IMR-90 (cell line): ENCODE measurements around the gene SLC6A7. TPM values are rescaled to one million over a fixed set of nuclear protein-coding genes. Genes with fewer than 3 reads are reported as not detected.

Experiments
- ATAC-seq: fragments of 200-7000 bp; cut with Tn5 transposase; 2 replicates; pipeline ENCODE4 v1.9.1; 2020; ENCODE audit warnings: low read depth, mild to moderate bottlenecking, moderate library complexity
- BruUV-seq: library from RNA; stranded (reverse); fragments of 400-500 nt; replicated peaks from 2 replicates; lab custom pipeline; 2021; lab: Mats Ljungman, UMichigan
- CTCF ChIA-PET: fragments of 300-600 bp; formaldehyde crosslinking; extraction: SDS; loops from one replicate; lab custom pipeline; 2021; ENCODE audit warnings: antibody characterized with exemption; lab: Yijun Ruan, JAX
- POLR2A ChIA-PET: fragments of 300-600 bp; sonication (Branson Sonifier 250); formaldehyde crosslinking; loops from one replicate; lab custom pipeline; 2022; ENCODE audit warnings: antibody characterized with exemption; ENCODE audit not compliant: unreplicated experiment; lab: Charles Lee
- DNase-seq: peaks from one replicate; pipeline ENCODE4 v3.0.0; 2013
- H2AFZ ChIP-seq: replicated peaks from 2 replicates; pipeline ENCODE3; 2013; ENCODE audit warnings: low read length, mild to moderate bottlenecking; ENCODE audit not compliant: poor library complexity
- H2AK5ac ChIP-seq: 2 replicates; pipeline ENCODE4 v1.6.1; 2013; ENCODE audit warnings: low read depth, low read length, inconsistent platforms
- H2AK9ac ChIP-seq: replicated peaks from 2 replicates; pipeline ENCODE3; 2013; ENCODE audit warnings: mild to moderate bottlenecking, low read depth, low read length, moderate library complexity; ENCODE audit not compliant: poor library complexity
- H2BK120ac ChIP-seq: 2 replicates; pipeline ENCODE4 v1.6.1; 2013; ENCODE audit warnings: low read depth, low read length, inconsistent platforms
- H2BK15ac ChIP-seq: 3 replicates; pipeline ENCODE4 v1.6.1; 2013; ENCODE audit warnings: low read depth, low read length, inconsistent platforms
- H2BK20ac ChIP-seq: 2 replicates; pipeline ENCODE4 v1.6.1; 2013; ENCODE audit warnings: low read depth, mild to moderate bottlenecking, inconsistent platforms, low read length, moderate library complexity
- H2BK5ac ChIP-seq: 2 replicates; pipeline ENCODE4 v1.6.1; 2013; ENCODE audit warnings: mild to moderate bottlenecking, low read depth, low read length, inconsistent platforms; ENCODE audit not compliant: poor library complexity, severe bottlenecking
- H3K14ac ChIP-seq: replicated peaks from 2 replicates; pipeline ENCODE4 v1.6.1; 2013; ENCODE audit warnings: low read depth, low read length, inconsistent platforms
- H3K18ac ChIP-seq: 2 replicates; pipeline ENCODE4 v1.6.1; 2013; ENCODE audit warnings: low read depth, low read length, control low read depth
- H3K23ac ChIP-seq: 2 replicates; pipeline ENCODE4 v1.6.1; 2013; ENCODE audit warnings: low read depth, low read length, inconsistent platforms
- H3K27ac ChIP-seq: 2 replicates; pipeline ENCODE4 v1.5.1; 2013; ENCODE audit warnings: mild to moderate bottlenecking, control low read depth, low read length; ENCODE audit not compliant: insufficient read depth
- H3K27me3 ChIP-seq: 2 replicates; pipeline ENCODE4 v1.6.1; 2013; ENCODE audit warnings: low read length; ENCODE audit not compliant: control insufficient read depth, insufficient read depth
- H3K36me3 ChIP-seq: 2 replicates; pipeline ENCODE4 v1.6.1; 2013; ENCODE audit warnings: low read length, mixed read lengths; ENCODE audit not compliant: control insufficient read depth, insufficient read depth
- H3K4ac ChIP-seq: 2 replicates; pipeline ENCODE4 v1.6.1; 2013; ENCODE audit warnings: low read depth, low read length, inconsistent platforms
- H3K4me1 ChIP-seq: 2 replicates; pipeline ENCODE4 v1.6.1; 2013; ENCODE audit warnings: low read length, mixed read lengths; ENCODE audit not compliant: control insufficient read depth, insufficient read depth
- H3K4me2 ChIP-seq: 2 replicates; pipeline ENCODE4 v1.6.1; 2013; ENCODE audit warnings: low read depth, mild to moderate bottlenecking, control low read depth, low read length, moderate library complexity
- H3K4me3 ChIP-seq: 2 replicates; pipeline ENCODE4 v1.5.1; 2013; ENCODE audit warnings: low read depth, mild to moderate bottlenecking, control low read depth, low read length, moderate library complexity; ENCODE audit not compliant: insufficient read depth
- H3K56ac ChIP-seq: 2 replicates; pipeline ENCODE4 v1.6.1; 2013; ENCODE audit warnings: low read length, inconsistent platforms; ENCODE audit not compliant: insufficient read depth; ENCODE audit errors: extremely low read depth
- H3K79me1 ChIP-seq, 2 experiments: 2 replicates each; pipeline ENCODE4 v1.6.1; 2013; ENCODE audit warnings: low read length in 2 of 2, inconsistent platforms in 1 of 2, low read depth in 1 of 2
- H3K9ac ChIP-seq: 2 replicates; pipeline ENCODE4 v1.6.1; 2013; ENCODE audit warnings: low read depth, low read length, control low read depth
- H3K9me1 ChIP-seq: 2 replicates; pipeline ENCODE4 v1.6.1; 2013; ENCODE audit warnings: low read length, inconsistent platforms; ENCODE audit not compliant: insufficient read depth
- H3K9me3 ChIP-seq: 2 replicates; pipeline ENCODE4 v1.6.1; 2013; ENCODE audit warnings: low read length; ENCODE audit not compliant: control insufficient read depth, insufficient read depth
- H4K20me1 ChIP-seq: 2 replicates; pipeline ENCODE4 v1.6.1; 2013; ENCODE audit warnings: low read length, inconsistent platforms; ENCODE audit not compliant: insufficient read depth
- H4K5ac ChIP-seq: 2 replicates; pipeline ENCODE4 v1.6.1; 2013; ENCODE audit warnings: mild to moderate bottlenecking, low read depth, low read length, control low read depth
- H4K8ac ChIP-seq, 2 experiments: 2 replicates each; pipeline ENCODE4 v1.6.1; 2013; ENCODE audit warnings: low read depth in 2 of 2, low read length in 2 of 2, control low read depth in 1 of 2, inconsistent platforms in 1 of 2
- H4K91ac ChIP-seq: 2 replicates; pipeline ENCODE4 v1.6.1; 2013; ENCODE audit warnings: low read depth, low read length, inconsistent platforms; ENCODE audit not compliant: insufficient read depth
- BHLHE40 ChIP-seq: fragments of 150-350 bp; IDR thresholded peaks from 2 replicates; pipeline ENCODE4 v1.6.1; 2016; ENCODE audit warnings: mild to moderate bottlenecking, low read depth, low read length
- CEBPB ChIP-seq: IDR thresholded peaks from 2 replicates; pipeline ENCODE4 v1.6.1; 2012; ENCODE audit warnings: low read depth, low read length, improper control_type of control experiment
- CHD1 ChIP-seq: IDR thresholded peaks from 2 replicates; pipeline ENCODE4 v1.6.1; 2012; ENCODE audit warnings: low read depth, low read length, improper control_type of control experiment
- CTCF ChIP-seq: conservative IDR thresholded peaks from 2 replicates; pipeline ENCODE4 v1.5.1; 2012; ENCODE audit warnings: mild to moderate bottlenecking, low read depth, low read length, improper control_type of control experiment
- ELK1 ChIP-seq: fragments of 150-350 bp; IDR thresholded peaks from 2 replicates; pipeline ENCODE4 v1.6.1; 2016; ENCODE audit warnings: low read depth, mild to moderate bottlenecking, low read length, moderate library complexity, borderline replicate concordance
- FOS ChIP-seq: fragments of 150-350 bp; IDR thresholded peaks from 2 replicates; pipeline ENCODE4 v1.6.1; 2016; ENCODE audit warnings: low read depth, low read length
- MAFK ChIP-seq: IDR thresholded peaks from 2 replicates; pipeline ENCODE4 v1.6.1; 2012; ENCODE audit warnings: low read depth, low read length, improper control_type of control experiment
- MAZ ChIP-seq: IDR thresholded peaks from 2 replicates; pipeline ENCODE4 v1.6.1; 2012; ENCODE audit warnings: low read depth, mild to moderate bottlenecking, low read length, improper control_type of control experiment, moderate library complexity, borderline replicate concordance
- MXI1 ChIP-seq: IDR thresholded peaks from 2 replicates; pipeline ENCODE4 v1.6.1; 2012; ENCODE audit warnings: low read depth, mild to moderate bottlenecking, low read length, moderate library complexity, borderline replicate concordance
- POLR2A ChIP-seq: IDR thresholded peaks from 2 replicates; pipeline ENCODE4 v1.6.1; 2012; ENCODE audit warnings: mild to moderate bottlenecking, low read depth, low read length
- RAD21 ChIP-seq: IDR thresholded peaks from 2 replicates; pipeline ENCODE4 v1.6.1; 2012; ENCODE audit warnings: low read length, improper control_type of control experiment
- RCOR1 ChIP-seq: IDR thresholded peaks from 2 replicates; pipeline ENCODE4 v1.6.1; 2012; ENCODE audit warnings: mild to moderate bottlenecking, low read length, improper control_type of control experiment; ENCODE audit not compliant: insufficient replicate concordance
- RFX5 ChIP-seq: IDR thresholded peaks from 2 replicates; pipeline ENCODE4 v1.8.0; 2012; ENCODE audit warnings: low read depth, mild to moderate bottlenecking, low read length, moderate library complexity
- SMC3 ChIP-seq: fragments of 150-350 bp; IDR thresholded peaks from 2 replicates; pipeline ENCODE4 v1.6.1; 2016; ENCODE audit warnings: low read depth, mild to moderate bottlenecking, antibody characterized with exemption, low read length, moderate library complexity
- WGBS, 2 experiments: methylation state at CpG; one replicate each; pipeline versions ENCODE4 v1.1.5 to v1.1.7; 2013; ENCODE audit warnings: missing lambda C conversion rate in 2 of 2; ENCODE audit not compliant: insufficient read length in 1 of 2; ENCODE audit errors: extremely low coverage in 2 of 2; 5-methylcytosine and 5-hydroxymethylcytosine counted together
- dilution Hi-C: fragments of 300-500 bp; cut with HindIII; formaldehyde crosslinking; loops from one replicate; pipeline ENCODE4 v1.14.3; 2018; ENCODE audit warnings: low sequenced_read_pairs; ENCODE audit not compliant: unreplicated experiment
- in situ Hi-C: fragments of 300-500 bp; cut with MboI; formaldehyde crosslinking; loops from 3 replicates; pipeline ENCODE4 v1.14.3; 2019; ENCODE audit warnings: low sequenced_read_pairs, inconsistent platforms, mixed read lengths
- intact Hi-C: fragments of 100-400 bp; cut with micrococcal nuclease; formaldehyde crosslinking; loops from 2 replicates; pipeline ENCODE4 v1.10.0; 2022
- polyA plus RNA-seq, 3 experiments: library from polyadenylated mRNA; depleted of rRNA; stranded (reverse); fragments of >200 nt; gene quantifications; 2 replicates each; pipeline ENCODE4 v1.2.3, GENCODE V29; 2012; ENCODE audit warnings: low replicate concordance in 1 of 3
- total RNA-seq: library from RNA; depleted of rRNA; stranded (reverse); fragments of >200 nt; gene quantifications from 2 replicates; pipeline ENCODE4 v1.2.3, GENCODE V29; 2012

The SLC6A7 gene
- total and polyA plus RNA-seq, 2 of the 4 experiments (the other 2 are of a cell fraction) = under 0.01 TPM; not detected in 1

- TF ChIP-seq CHD1 = no peak
Observed at GRCh38 chr5:150253416-150254208, 63.8 kb downstream of the SLC6A7 start (continued).

- H3K23ac ChIP-seq = no peak overlapping the region
- no peaks in the 10 kb centered on the region for H3K9me3 ChIP-seq
- BruUV-seq = no TSS peak
- ChIA-PET CTCF (no interaction called here), POLR2A (no interaction called here)
- H3K9me1 ChIP-seq = no peaks in the 10 kb centered on the region
- H4K5ac ChIP-seq = no peak overlapping the region
- dilution Hi-C loops = no loop called here
- no peak for DNase-seq
- intact Hi-C loops = no loop called here
- no peak for ATAC-seq
- H2BK5ac ChIP-seq = no peak overlapping the region
- no peaks in the 10 kb centered on the region; the same call in 1 of the 2 replicates for H3K27me3 ChIP-seq
- no peak overlapping the region for H2BK20ac ChIP-seq
- no peak overlapping the region for H3K18ac ChIP-seq
- H3K79me1 ChIP-seq = no peaks in the 10 kb centered on the region
- no peak overlapping the region for H3K27ac ChIP-seq
- no peak overlapping the region for H3K14ac ChIP-seq
- no peak overlapping the region for H4K91ac ChIP-seq
- no peak overlapping the region for H3K9ac ChIP-seq
- no peak overlapping the region for H2AK5ac ChIP-seq
- no peaks in the 10 kb centered on the region for H4K20me1 ChIP-seq
- in situ Hi-C loops = no loop called here
- H4K8ac ChIP-seq = no peak overlapping the region
- no peak overlapping the region for H3K56ac ChIP-seq
- H2BK15ac ChIP-seq = no peak overlapping the region
- H3K36me3 ChIP-seq = no peaks in the 10 kb centered on the region
- no peak overlapping the region for H2AK9ac ChIP-seq
- H3K4me2 ChIP-seq = no peak overlapping the region
- peaks cover 2% of the 10 kb centered on the region; the same call in 1 of the 2 replicates for H3K4me1 ChIP-seq
- H2BK120ac ChIP-seq = no peak overlapping the region
- 20% methylated on average over 1 of the region's 7 CpGs; no CpG with 5 or more reads in 1 of the 2 experiments for WGBS, 2 experiments
- no peak overlapping the region for H3K4me3 ChIP-seq
- H2AFZ ChIP-seq = no peak overlapping the region
- no peak overlapping the region for H3K4ac ChIP-seq
- TF ChIP-seq MAZ (no peak), BHLHE40 (no peak), CTCF (no peak), CHD1 (no peak), RCOR1 (no peak), ELK1 (no peak), SMC3 (no peak), MXI1 (no peak), RAD21 (no peak), CEBPB (no peak), FOS (no peak), RFX5 (no peak), MAFK (no peak), POLR2A (no peak)
Observed at GRCh38 chr5:150254363-150254762, 64.5 kb downstream of the SLC6A7 start.
